ENCODE data around the gene XIST. TPM values are rescaled to one million over a fixed set of nuclear protein-coding genes. Genes with fewer than 3 reads are reported as not detected.

Gene XIST
- total RNA-seq, 1 donor: under 0.01 TPM

- no peaks in the 10 kb centered on the region for H3K4me1 ChIP-seq (ENCODE audit: insufficient read depth, low read length)
- H2AFZ ChIP-seq (ENCODE audit: low read length): no peak overlapping the region
- no peak for TF ChIP-seq CTCF (IDR thresholded peaks at IDR 0.05; ENCODE audit: extremely low read depth, low read depth, low read length)
- H3K4me2 ChIP-seq (ENCODE audit: insufficient read depth, low read length): no peak overlapping the region
- no peak overlapping the region for H3K4me3 ChIP-seq (ENCODE audit: insufficient read depth, low read length)
- H3K27ac ChIP-seq (ENCODE audit: low read depth, low read length): no peak overlapping the region
- H3K79me2 ChIP-seq (ENCODE audit: insufficient read depth, low read length): peaks cover 89% of the 10 kb centered on the region
- peaks cover 33% of the 10 kb centered on the region for H3K36me3 ChIP-seq (ENCODE audit: insufficient read depth, low read length)
- peaks cover 84% of the 10 kb centered on the region for H4K20me1 ChIP-seq (ENCODE audit: insufficient read depth, low read length)
- H3K27me3 ChIP-seq (ENCODE audit: insufficient read depth, low read length): no peaks in the 10 kb centered on the region
- H3K9me3 ChIP-seq (ENCODE audit: low read depth, low read length): no peaks in the 10 kb centered on the region
- DNase-seq (ENCODE audit: insufficient read length, low spot score, missing footprints): no peak
These were observed 18.3 kb downstream of the XIST start for GRCh38 chrX:73834219-73834618.

- Histone ChIP-seq H3K4me2 (ENCODE audit: insufficient read depth, low read length) (no peak overlapping the region), H3K4me3 (ENCODE audit: insufficient read depth, low read length) (no peak overlapping the region), H2AFZ (ENCODE audit: low read length) (no peak overlapping the region), H3K9me3 (ENCODE audit: low read depth, low read length) (no peaks in the 10 kb centered on the region), H4K20me1 (ENCODE audit: insufficient read depth, low read length) (peaks cover 84% of the 10 kb centered on the region), H3K27ac (ENCODE audit: low read depth, low read length) (no peak overlapping the region), H3K4me1 (ENCODE audit: insufficient read depth, low read length) (no peaks in the 10 kb centered on the region), H3K27me3 (ENCODE audit: insufficient read depth, low read length) (no peaks in the 10 kb centered on the region), H3K36me3 (ENCODE audit: insufficient read depth, low read length) (peaks cover 50% of the 10 kb centered on the region), H3K79me2 (ENCODE audit: insufficient read depth, low read length) (peaks cover 86% of the 10 kb centered on the region)
- no peak for DNase-seq (ENCODE audit: insufficient read length, low spot score, missing footprints)
- no peak for TF ChIP-seq CTCF (IDR thresholded peaks at IDR 0.05; ENCODE audit: extremely low read depth, low read depth, low read length)
These were observed 20.2 kb downstream of the XIST start for GRCh38 chrX:73832319-73832718.

GRCh38 chrX:73831500-73831899 lies 21.0 kb downstream of the XIST start:
- no peak for DNase-seq (ENCODE audit: insufficient read length, low spot score, missing footprints)
- Histone ChIP-seq H3K4me1 (ENCODE audit: insufficient read depth, low read length) (no peaks in the 10 kb centered on the region), H4K20me1 (ENCODE audit: insufficient read depth, low read length) (peaks cover 82% of the 10 kb centered on the region), H2AFZ (ENCODE audit: low read length) (no peak overlapping the region), H3K4me3 (ENCODE audit: insufficient read depth, low read length) (no peak overlapping the region), H3K9me3 (ENCODE audit: low read depth, low read length) (no peaks in the 10 kb centered on the region), H3K79me2 (ENCODE audit: insufficient read depth, low read length) (peaks cover 83% of the 10 kb centered on the region), H3K36me3 (ENCODE audit: insufficient read depth, low read length) (peaks cover 49% of the 10 kb centered on the region), H3K27me3 (ENCODE audit: insufficient read depth, low read length) (no peaks in the 10 kb centered on the region), H3K27ac (ENCODE audit: low read depth, low read length) (no peak overlapping the region), H3K4me2 (ENCODE audit: insufficient read depth, low read length) (no peak overlapping the region)
- TF ChIP-seq CTCF (IDR thresholded peaks at IDR 0.05; ENCODE audit: extremely low read depth, low read depth, low read length): no peak

GRCh38 chrX:73830489-73831414 lies 21.8 kb downstream of the XIST start:
- no peak for TF ChIP-seq CTCF (IDR thresholded peaks at IDR 0.05; ENCODE audit: extremely low read depth, low read depth, low read length)
- Histone ChIP-seq H3K27ac (ENCODE audit: low read depth, low read length) (no peak overlapping the region), H3K36me3 (ENCODE audit: insufficient read depth, low read length) (peaks cover 56% of the 10 kb centered on the region), H3K4me1 (ENCODE audit: insufficient read depth, low read length) (no peaks in the 10 kb centered on the region), H3K4me3 (ENCODE audit: insufficient read depth, low read length) (no peak overlapping the region), H3K4me2 (ENCODE audit: insufficient read depth, low read length) (no peak overlapping the region), H3K9me3 (ENCODE audit: low read depth, low read length) (no peaks in the 10 kb centered on the region), H3K27me3 (ENCODE audit: insufficient read depth, low read length) (no peaks in the 10 kb centered on the region), H3K79me2 (ENCODE audit: insufficient read depth, low read length) (peaks cover 78% of the 10 kb centered on the region), H4K20me1 (ENCODE audit: insufficient read depth, low read length) (peaks cover 79% of the 10 kb centered on the region), H2AFZ (ENCODE audit: low read length) (no peak overlapping the region)
- DNase-seq (ENCODE audit: insufficient read length, low spot score, missing footprints): no peak

Data from osteoblast (primary cell).